Glutamatergic neuron (in vitro differentiated cells): Measurements from ENCODE around the gene CEP112. TPM values are rescaled to one million over a fixed set of nuclear protein-coding genes. Genes with fewer than 3 reads are reported as not detected.

Source experiments
- DNase-seq: peaks from one replicate; pipeline ENCODE4 v3.0.0; 2022
- H3K27ac Mint-ChIP-seq: one replicate; pipeline ENCODE4 v1.8.0; 2020; ENCODE audit warnings: mild to moderate bottlenecking, mixed read lengths, inconsistent platforms; ENCODE audit not compliant: unreplicated experiment
- H3K27me3 Mint-ChIP-seq: one replicate; pipeline ENCODE4 v1.8.0; 2020; ENCODE audit warnings: mild to moderate bottlenecking, moderate library complexity, mixed read lengths, inconsistent platforms; ENCODE audit not compliant: unreplicated experiment
- H3K36me3 Mint-ChIP-seq: one replicate; pipeline ENCODE4 v1.8.0; 2020; ENCODE audit warnings: mild to moderate bottlenecking, mixed read lengths, inconsistent platforms; ENCODE audit not compliant: unreplicated experiment
- H3K4me1 Mint-ChIP-seq: one replicate; pipeline ENCODE4 v1.8.0; 2020; ENCODE audit warnings: mild to moderate bottlenecking, low read depth, mixed read lengths, inconsistent platforms; ENCODE audit not compliant: unreplicated experiment
- H3K4me3 Mint-ChIP-seq: one replicate; pipeline ENCODE4 v1.8.0; 2020; ENCODE audit warnings: mild to moderate bottlenecking, mixed read lengths, inconsistent platforms; ENCODE audit not compliant: unreplicated experiment
- H3K9me3 Mint-ChIP-seq: one replicate; pipeline ENCODE4 v1.8.0; 2020; ENCODE audit warnings: mild to moderate bottlenecking, moderate library complexity, mixed read lengths, inconsistent platforms; ENCODE audit not compliant: unreplicated experiment
- total RNA-seq: library from RNA; stranded (reverse); fragmentation: NEBNext Ultra II Directional; extraction: Animal tissue kit (Norgen Biotek cat#: 25700); gene quantifications from one replicate; pipeline ENCODE4 v1.2.1, GENCODE V29; 2021; ENCODE audit not compliant: unreplicated experiment
- TF ChIP-seq, protein P1 (sequence below): fragments of 200-600 bp; sonication (generic); IDR thresholded peaks from one replicate; pipeline ENCODE4 v1.5.0; 2021; ENCODE audit not compliant: partially characterized antibody, unreplicated experiment

The CEP112 gene
- total RNA-seq, 1 donor from 2014 or later: 8.5 TPM

DNA sequence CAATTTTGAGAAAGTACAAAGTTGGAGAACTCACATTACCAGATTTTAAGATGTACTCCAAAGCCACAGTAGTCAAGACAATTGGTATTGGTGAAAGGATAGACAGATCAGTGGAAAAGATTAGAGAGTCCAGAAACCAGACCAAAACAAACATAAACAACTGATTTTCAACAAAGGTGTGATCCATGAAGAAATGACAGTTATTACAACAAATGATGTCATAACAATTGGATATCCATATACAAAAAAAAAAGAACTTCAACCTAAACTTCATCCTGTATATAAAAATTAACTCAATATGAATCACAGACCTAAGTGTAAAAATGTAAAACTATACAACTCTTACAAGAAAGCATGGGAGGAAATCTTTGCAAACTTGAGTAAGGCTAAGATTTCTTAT lies 8.4 kb downstream of the CEP112 start:
- H3K9me3 Mint-ChIP-seq: no peaks in the 10 kb centered on the region
- no peak overlapping the region for H3K4me3 Mint-ChIP-seq
- H3K36me3 Mint-ChIP-seq: no peaks in the 10 kb centered on the region
- DNase-seq: no peak
- H3K4me1 Mint-ChIP-seq: no peaks in the 10 kb centered on the region
- H3K27ac Mint-ChIP-seq: no peak overlapping the region
- TF ChIP-seq, protein P1, sequence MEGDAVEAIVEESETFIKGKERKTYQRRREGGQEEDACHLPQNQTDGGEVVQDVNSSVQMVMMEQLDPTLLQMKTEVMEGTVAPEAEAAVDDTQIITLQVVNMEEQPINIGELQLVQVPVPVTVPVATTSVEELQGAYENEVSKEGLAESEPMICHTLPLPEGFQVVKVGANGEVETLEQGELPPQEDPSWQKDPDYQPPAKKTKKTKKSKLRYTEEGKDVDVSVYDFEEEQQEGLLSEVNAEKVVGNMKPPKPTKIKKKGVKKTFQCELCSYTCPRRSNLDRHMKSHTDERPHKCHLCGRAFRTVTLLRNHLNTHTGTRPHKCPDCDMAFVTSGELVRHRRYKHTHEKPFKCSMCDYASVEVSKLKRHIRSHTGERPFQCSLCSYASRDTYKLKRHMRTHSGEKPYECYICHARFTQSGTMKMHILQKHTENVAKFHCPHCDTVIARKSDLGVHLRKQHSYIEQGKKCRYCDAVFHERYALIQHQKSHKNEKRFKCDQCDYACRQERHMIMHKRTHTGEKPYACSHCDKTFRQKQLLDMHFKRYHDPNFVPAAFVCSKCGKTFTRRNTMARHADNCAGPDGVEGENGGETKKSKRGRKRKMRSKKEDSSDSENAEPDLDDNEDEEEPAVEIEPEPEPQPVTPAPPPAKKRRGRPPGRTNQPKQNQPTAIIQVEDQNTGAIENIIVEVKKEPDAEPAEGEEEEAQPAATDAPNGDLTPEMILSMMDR: no peak
- H3K27me3 Mint-ChIP-seq: no peaks in the 10 kb centered on the region

DNA sequence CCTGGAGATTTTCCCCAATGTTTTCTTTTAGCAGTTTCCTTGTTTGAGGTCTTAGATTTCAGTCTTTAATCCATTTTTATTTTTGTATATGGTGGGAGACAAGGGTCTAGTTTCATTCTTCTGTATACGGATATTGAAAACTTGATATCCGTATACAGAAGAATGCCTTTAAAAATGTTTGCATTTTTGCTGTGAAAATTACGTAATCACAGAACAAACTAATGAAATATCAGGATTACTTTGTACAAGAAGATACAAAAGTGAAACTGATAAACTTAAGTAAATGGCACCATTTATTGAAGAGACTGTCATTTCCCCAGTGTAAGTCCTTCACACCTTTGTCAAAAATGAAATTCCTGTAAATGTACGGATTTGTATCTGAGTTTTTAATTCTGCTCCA lies 13.3 kb downstream of the CEP112 start:
- TF ChIP-seq, protein P1: no peak
- no peaks in the 10 kb centered on the region for H3K36me3 Mint-ChIP-seq
- no peak overlapping the region for H3K27ac Mint-ChIP-seq
- no peak for DNase-seq
- H3K4me1 Mint-ChIP-seq: no peaks in the 10 kb centered on the region
- no peak overlapping the region for H3K4me3 Mint-ChIP-seq
- H3K9me3 Mint-ChIP-seq: no peaks in the 10 kb centered on the region
- no peaks in the 10 kb centered on the region for H3K27me3 Mint-ChIP-seq

DNA sequence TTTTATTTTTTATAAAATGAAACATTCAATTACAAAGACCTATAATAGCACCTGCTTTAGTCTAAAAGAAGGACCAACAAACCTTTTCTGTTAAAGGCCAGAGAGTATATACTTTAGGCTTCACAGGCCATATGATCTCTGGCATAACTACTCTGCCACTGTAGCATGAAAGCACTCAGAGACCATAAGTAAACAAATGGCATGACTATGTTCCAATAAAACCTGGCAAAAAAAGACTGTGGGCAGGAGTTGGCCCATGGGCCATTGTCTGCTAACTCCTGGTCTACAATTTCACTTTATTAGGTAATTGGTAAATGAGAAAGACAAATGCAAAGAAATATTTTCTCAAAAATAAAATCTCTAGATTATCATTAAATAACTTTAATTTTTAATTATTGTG lies 14.9 kb downstream of the CEP112 start:
- no peaks in the 10 kb centered on the region for H3K27me3 Mint-ChIP-seq
- TF ChIP-seq, protein P1: no peak
- no peaks in the 10 kb centered on the region for H3K4me1 Mint-ChIP-seq
- no peak for DNase-seq
- H3K36me3 Mint-ChIP-seq: no peaks in the 10 kb centered on the region
- H3K9me3 Mint-ChIP-seq: no peaks in the 10 kb centered on the region
- H3K4me3 Mint-ChIP-seq: no peak overlapping the region
- H3K27ac Mint-ChIP-seq: no peak overlapping the region

DNA sequence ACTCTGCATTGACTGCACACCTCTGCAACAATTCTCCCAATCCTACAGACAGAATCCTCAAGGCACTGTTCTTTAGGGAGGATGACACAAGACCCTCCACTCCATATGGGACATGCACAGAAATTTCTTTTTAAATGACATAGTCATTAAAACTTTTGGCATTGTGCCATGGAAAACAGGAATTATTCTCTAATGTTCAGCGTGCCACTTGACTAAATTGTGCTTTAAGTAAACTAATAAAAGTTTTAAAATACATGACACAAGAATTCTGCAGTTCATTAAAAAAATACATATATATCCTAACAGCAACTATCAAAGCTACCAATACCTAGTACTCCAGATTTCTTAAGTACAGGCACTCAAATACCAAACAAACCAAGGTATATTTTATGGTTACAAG lies 16.0 kb downstream of the CEP112 start:
- no peaks in the 10 kb centered on the region for H3K36me3 Mint-ChIP-seq

DNA sequence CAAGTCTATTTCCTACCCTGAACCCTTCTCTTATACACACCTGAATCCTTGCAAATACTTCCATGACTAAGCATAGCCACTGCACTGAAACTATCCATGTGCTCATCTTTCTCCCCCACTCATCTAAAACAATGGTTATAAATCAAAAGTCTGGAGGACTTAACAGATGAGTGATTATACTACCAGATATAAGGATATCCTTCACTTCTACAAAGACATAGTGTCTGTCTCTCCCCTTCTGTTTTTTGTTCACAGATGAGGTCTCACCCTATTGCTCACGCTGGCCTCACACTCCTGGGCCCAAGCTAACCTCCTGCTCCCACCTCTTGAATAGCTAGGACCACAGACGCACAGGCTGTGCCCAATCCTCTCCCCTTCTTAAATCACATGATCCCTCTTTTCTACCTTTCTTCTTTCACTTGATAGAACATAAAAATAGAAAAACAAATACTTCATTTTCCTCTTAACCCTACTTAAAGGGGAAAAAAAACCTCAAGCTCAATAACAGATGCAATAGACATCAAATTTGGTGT lies 19.2 kb downstream of the CEP112 start:
- H3K27ac Mint-ChIP-seq: no peak overlapping the region
- no peaks in the 10 kb centered on the region for H3K36me3 Mint-ChIP-seq
- no peaks in the 10 kb centered on the region for H3K27me3 Mint-ChIP-seq
- TF ChIP-seq, protein P1: no peak
- no peaks in the 10 kb centered on the region for H3K9me3 Mint-ChIP-seq
- no peaks in the 10 kb centered on the region for H3K4me1 Mint-ChIP-seq
- H3K4me3 Mint-ChIP-seq: no peak overlapping the region
- no peak for DNase-seq

More for the DNA sequence above, 16.0 kb downstream of the CEP112 start:
- H3K4me1 Mint-ChIP-seq: no peaks in the 10 kb centered on the region
- no peak overlapping the region for H3K27ac Mint-ChIP-seq
- no peak overlapping the region for H3K4me3 Mint-ChIP-seq
- TF ChIP-seq, protein P1: no peak
- no peak for DNase-seq
- H3K9me3 Mint-ChIP-seq: no peaks in the 10 kb centered on the region
- no peaks in the 10 kb centered on the region for H3K27me3 Mint-ChIP-seq
